Panc1 (cell line): ENCODE data around the gene PRELID2. TPM values are rescaled to one million over a fixed set of nuclear protein-coding genes. Genes with fewer than 3 reads are reported as not detected.

Source experiments
- ATAC-seq: fragments of 200-7000 bp; cut with Tn5 transposase; 2 replicates; pipeline ENCODE4 v1.9.1; 2020; ENCODE audit warnings: mild to moderate bottlenecking, moderate library complexity
- BruUV-seq: library from RNA; stranded (reverse); fragments of 400-500 nt; replicated peaks from 2 replicates; lab custom pipeline; 2021; lab: Mats Ljungman, UMichigan
- CTCF ChIA-PET: fragments of 300-600 bp; sonication (Branson Sonifier 250); formaldehyde crosslinking; loops from one replicate; lab custom pipeline; 2022; ENCODE audit warnings: antibody characterized with exemption; lab: Charles Lee
- POLR2A ChIA-PET: fragments of 300-600 bp; sonication (Branson Sonifier 250); formaldehyde crosslinking; loops from one replicate; lab custom pipeline; 2022; ENCODE audit warnings: antibody characterized with exemption; lab: Charles Lee
- DNase-seq: peaks from one replicate; pipeline ENCODE4 v3.0.0-alpha.2; 2010; ENCODE audit warnings: low read depth, low spot score
- H3K27ac ChIP-seq: 2 replicates; pipeline ENCODE4 v1.5.1; 2011; ENCODE audit warnings: mild to moderate bottlenecking, low read length, inconsistent platforms
- H3K27me3 ChIP-seq: fragments of 200-500 bp; sonication (Bioruptor generic); 2 replicates; pipeline ENCODE4 v1.6.0; 2014; ENCODE audit warnings: low read length, inconsistent platforms; ENCODE audit not compliant: control insufficient read depth, insufficient read depth
- H3K36me3 ChIP-seq: fragments of 200-500 bp; sonication (Bioruptor generic); 2 replicates; pipeline ENCODE4 v1.5.1; 2014; ENCODE audit warnings: inconsistent platforms, mild to moderate bottlenecking, low read length, moderate library complexity; ENCODE audit not compliant: control insufficient read depth, insufficient read depth
- H3K4me1 ChIP-seq: 2 replicates; pipeline ENCODE4 v1.5.1; 2011; ENCODE audit warnings: inconsistent platforms, mild to moderate bottlenecking, low read length, moderate library complexity; ENCODE audit not compliant: control insufficient read depth, insufficient read depth
- H3K4me3 ChIP-seq, 2 experiments: 2 replicates each; pipeline ENCODE4 v1.5.1; 2011 to 2012; ENCODE audit warnings: low read depth in 2 of 2, low read length in 2 of 2, mild to moderate bottlenecking in 2 of 2, inconsistent platforms in 1 of 2, moderate library complexity in 1 of 2
- H3K9me3 ChIP-seq: fragments of 200-500 bp; sonication (Bioruptor generic); 2 replicates; pipeline ENCODE4 v1.5.1; 2014; ENCODE audit warnings: low read depth, mild to moderate bottlenecking, inconsistent platforms, low read length, moderate library complexity; ENCODE audit not compliant: control insufficient read depth, insufficient read depth
- CTCF ChIP-seq: fragments of 450-650 bp; IDR thresholded peaks from 2 replicates; pipeline ENCODE4 v1.5.1; 2017; ENCODE audit warnings: mild to moderate bottlenecking
- POLR2AphosphoS5 ChIP-seq: IDR thresholded peaks from 2 replicates; pipeline ENCODE4 v1.6.1; 2012; ENCODE audit warnings: mild to moderate bottlenecking, low read depth, low read length, moderate library complexity
- REST ChIP-seq, 2 experiments: IDR thresholded peaks; 2 replicates each; pipeline ENCODE4 v1.6.1; 2011 to 2012; ENCODE audit warnings: low read depth in 2 of 2, control low read depth in 1 of 2, low read length in 1 of 2, mild to moderate bottlenecking in 1 of 2, moderate library complexity in 1 of 2; ENCODE audit not compliant: insufficient read depth in 1 of 2
- SIN3A ChIP-seq: IDR thresholded peaks from 2 replicates; pipeline ENCODE4 v1.6.1; 2012; ENCODE audit warnings: low read depth, mild to moderate bottlenecking, low read length, moderate library complexity, borderline replicate concordance; ENCODE audit not compliant: insufficient read depth
- in situ Hi-C: cut with HindIII; loops from 2 replicates; pipeline ENCODE4 v1.10.0; 2016; ENCODE audit warnings: low sequenced_read_pairs, low pct_unique_long_range_greater_than_20kb
- intact Hi-C: fragments of 100-400 bp; cut with micrococcal nuclease; formaldehyde crosslinking; loops from one replicate; pipeline ENCODE4 v1.10.0; 2022; ENCODE audit not compliant: unreplicated experiment
- total RNA-seq: library from RNA; stranded (reverse); gene quantifications from one replicate; pipeline ENCODE4 v1.2.1, GENCODE V29; 2021; ENCODE audit not compliant: unreplicated experiment

The PRELID2 gene
- total RNA-seq, 1 experiment from 2014 or later: 15.4 TPM

GRCh38 chr5:145853781-145854376 lies 18.7 kb upstream of the PRELID2 start:
- no peak for ATAC-seq
- Histone ChIP-seq H3K27me3 (no peaks in the 10 kb centered on the region), H3K4me1 (peaks cover 36% of the 10 kb centered on the region), H3K4me3 (no peak overlapping the region), H3K27ac (peak overlapping the region; percentile 88), H3K36me3 (no peaks in the 10 kb centered on the region), H3K9me3 (no peaks in the 10 kb centered on the region)
- POLR2A ChIA-PET: no interaction called here
- TF ChIP-seq POLR2AphosphoS5 (no peak), REST (IDR thresholded peaks at IDR 0.05; ENCODE audit: insufficient read depth in 1 of 2, low read depth in 2 of 2, low read length in 1 of 2) (no peak)
- no peak for DNase-seq
- in situ Hi-C loops: loop anchor here (5.0 kb wide), 1 partner anchor 83 kb away; the partner anchor contains the start of gene SH3RF2
- CTCF ChIA-PET: no interaction called here
- BruUV-seq: no TSS peak
- intact Hi-C loops: no loop called here

GRCh38 chr5:145852990-145853389 lies 17.8 kb upstream of the PRELID2 start:
- peaks cover 36% of the 10 kb centered on the region for H3K4me1 ChIP-seq
- ATAC-seq (no peak), DNase-seq (no peak)
- in situ Hi-C loops: loop anchor here (5.0 kb wide), 1 partner anchor 84 kb away; the partner anchor contains the start of gene SH3RF2
- ChIA-PET CTCF (no interaction called here), POLR2A (no interaction called here)
- no peak overlapping the region for H3K4me3 ChIP-seq
- no TSS peak for BruUV-seq
- intact Hi-C loops: no loop called here
- TF ChIP-seq POLR2AphosphoS5: no peak
- no peak for TF ChIP-seq REST (IDR thresholded peaks at IDR 0.05; ENCODE audit: insufficient read depth in 1 of 2, low read depth in 2 of 2, low read length in 1 of 2)
- no peak for TF ChIP-seq CTCF
- no peak for TF ChIP-seq SIN3A
- no peaks in the 10 kb centered on the region for H3K9me3 ChIP-seq
- H3K36me3 ChIP-seq: no peaks in the 10 kb centered on the region
- H3K27ac ChIP-seq: peak overlapping the region; percentile 88; the same call in 1 of the 2 replicates
- H3K27me3 ChIP-seq: no peaks in the 10 kb centered on the region
